Spleen (tissue), 7 donors: ENCODE data around the gene BRINP1.

Experiments
- CTCF ChIP-seq, 11 experiments: fragments of 200-600 bp in 7 of 11; fragments of 450-650 bp in 4 of 11; sonication (generic) in 4 of 11; IDR thresholded peaks in 8 of 11; conservative IDR thresholded peaks in 3 of 11; 1 replicate in 7 of 11; 2 replicates in 4 of 11; pipeline versions ENCODE4 v1.4.0 to v1.8.0; 2016 to 2021; ENCODE audit warnings: antibody characterized with exemption in 11 of 11, inconsistent platforms in 4 of 11, mild to moderate bottlenecking in 1 of 11
- POLR2A ChIP-seq, 3 donors: fragments of 450-650 bp; IDR thresholded peaks; one replicate each; pipeline ENCODE4 v1.5.1; 2017; ENCODE audit warnings: antibody characterized with exemption in 3 of 3, mild to moderate bottlenecking in 1 of 3
- donor health status: DM: no; HTN: no; CAD: no; lungs with moderate emphysema.
- donor health status: DM: no; HTN: no; CAD: no.
- donor health status: DM: no; HTN: no; CAD: no.

- TF ChIP-seq CTCF (IDR thresholded peaks at IDR 0.05 in 8 of 11, conservative IDR thresholded peaks at IDR 0.05 in 3 of 11) = no peak
- no peak for TF ChIP-seq POLR2A (IDR thresholded peaks at IDR 0.05)
Observed at GRCh38 chr9:119313846-119314245, 55.4 kb downstream of the BRINP1 start.
